Heart left ventricle (tissue), 13 donors: ENCODE data around the gene NRCAM.

Experiments used
- CTCF ChIP-seq, 12 donors: fragments of 200-600 bp; sonication (generic) in 4 of 12; IDR thresholded peaks; one replicate each; pipeline versions ENCODE4 v1.5.0 to v1.8.0; 2018 to 2022; ENCODE audit warnings: antibody characterized with exemption in 12 of 12, mild to moderate bottlenecking in 5 of 12
- POLR2A ChIP-seq, 2 donors: fragments of 450-650 bp; IDR thresholded peaks; one replicate each; pipeline ENCODE4 v1.6.1; 2017; ENCODE audit warnings: antibody characterized with exemption in 2 of 2, mild to moderate bottlenecking in 2 of 2, moderate library complexity in 2 of 2
- donor health status: ischemic (EF 13 %, LVEDD 7.1; RV severe dilation, severe dysfunction).
- donor health status: DM: no; HTN: yes; CAD: no.
- donor health status: DM: no; HTN: no; CAD: no.
- donor health status: ischemic (EF 25% LVEDD 6.9; RV normal size, moderate dysfunction).
- donor health status: ischemic (EF 25% LVEDD 5.7; RV mildly dilated, moderate dysfunction).
- donor health status: ischemic (EF 35%, LVEDD 5.7; RV mildly dilated, moderate dysfunction).
- donor health status: nonischemic (EF 11% LVEDD 7.7; RV severe dilation, severe dysfunction).
- donor health status: DM: yes; HTN: yes; CAD: no.
- donor health status: PGD.
- donor health status: ischemic (EF 29% LVEDD 5.4; RV normal size, mild dysfunction).
- donor health status: nonischemic (EF 23%, LVEDD 6.1; RV moderate dilation, normal function).

- TF ChIP-seq CTCF (IDR thresholded peaks at IDR 0.05) (no peak), POLR2A (IDR thresholded peaks at IDR 0.05) (no peak)
These were observed 1.3 kb downstream of the NRCAM start for GRCh38 chr7:108454674-108455550.
